NCI-H146 treated with DMSO at 0.1 percent for 48 hours (cell line): ENCODE measurements around the gene NDUFA3.
A peak's percentile ranks its signal among the peaks of the same experiment; 100 is the strongest.

Source experiments
- DNase-seq: peaks from one replicate; lab custom pipeline; 2025; ENCODE audit not compliant: unreplicated experiment; lab: John Stamatoyannopoulos, UW

Gene NDUFA3

DNA sequence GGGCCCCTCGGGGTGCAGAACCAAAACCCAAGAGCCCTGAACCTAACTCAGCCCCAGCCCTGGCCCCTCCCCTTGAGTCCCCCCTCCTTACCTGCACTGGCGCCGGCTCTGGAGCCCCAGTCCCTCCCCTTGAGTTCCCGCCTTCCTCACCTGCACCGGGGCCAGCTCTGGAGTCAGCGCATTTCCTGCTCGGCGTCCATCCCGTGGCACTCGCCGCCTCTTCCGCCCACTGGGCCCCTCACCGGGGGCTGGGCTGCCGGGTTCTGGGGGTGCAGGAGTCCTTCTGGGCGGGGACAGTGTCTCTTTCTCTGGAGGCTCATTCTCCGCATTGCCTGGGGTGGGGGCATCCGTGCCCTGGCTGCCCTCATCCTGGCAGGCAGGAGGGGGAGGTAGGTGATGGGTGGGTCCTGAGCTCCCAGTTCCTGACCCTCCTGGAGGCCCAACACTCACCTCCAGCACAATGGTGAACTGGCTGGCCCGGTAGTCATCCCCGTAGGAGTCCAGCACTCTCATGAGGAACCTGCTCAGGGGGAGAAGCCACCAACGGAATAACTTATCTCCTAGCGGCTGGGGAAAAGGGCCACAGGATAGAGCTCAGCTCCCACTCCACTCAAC lies 5.3 kb downstream of the NDUFA3 start:
- DNase-seq: no peak

DNA sequence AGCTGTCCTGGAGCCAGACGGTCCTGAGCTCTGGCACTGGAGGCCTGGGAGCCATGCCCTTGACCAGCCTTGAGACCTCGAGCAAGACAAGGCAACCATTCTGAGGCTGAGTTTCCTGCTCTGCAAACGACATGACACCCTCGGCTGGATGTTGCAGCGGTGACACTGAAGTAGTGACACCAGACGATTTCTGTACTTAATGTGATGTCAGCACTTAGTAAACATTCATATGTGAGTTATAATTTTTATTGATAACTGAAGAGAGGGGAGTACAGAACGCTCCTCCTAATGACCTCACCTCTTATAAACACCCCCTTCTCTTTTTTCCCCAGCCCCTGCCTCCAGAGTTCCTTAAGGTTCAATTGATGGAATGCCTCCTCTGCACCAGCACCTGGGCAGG lies 5.8 kb downstream of the NDUFA3 start:
- no peak for DNase-seq

- DNase-seq: no peak
These were observed 7.0 kb downstream of the NDUFA3 start for GRCh38 chr19:54109651-54110050.

- DNase-seq: no peak
These were observed 11.9 kb downstream of the NDUFA3 start for GRCh38 chr19:54114340-54115108.

- peak; percentile 96 for DNase-seq
These were observed 12.7 kb downstream of the NDUFA3 start, which contains the start of the genes PRPF31 and TFPT for GRCh38 chr19:54115109-54116063. Gene PRPF31, plus strand, starts transcription at chr19:54115754. Its CDS starts 2,525 bp downstream, at chr19:54118279. Gene TFPT, minus strand, starts transcription at chr19:54115657. Its CDS starts 388 bp downstream, at chr19:54115269.

DNA sequence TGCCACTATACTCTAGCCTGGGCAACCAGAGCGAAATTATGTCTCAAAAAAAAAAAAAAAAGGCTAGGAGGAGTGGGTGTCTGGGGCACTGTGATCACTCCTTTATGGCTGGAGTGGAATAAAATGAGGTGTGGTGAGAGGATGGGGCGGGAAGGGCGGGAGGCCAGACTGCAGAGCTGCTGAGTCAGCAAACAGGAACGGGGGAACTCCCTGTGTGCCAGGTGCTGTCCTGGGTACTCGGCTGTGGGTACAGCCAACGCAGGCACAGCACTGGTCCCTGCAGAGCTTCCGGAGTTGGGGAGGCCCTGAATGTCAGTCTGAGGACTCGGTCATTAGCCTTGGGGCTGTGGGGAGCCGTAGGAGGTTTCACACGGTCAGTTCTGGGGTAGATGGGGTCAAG lies 18.6 kb downstream of the NDUFA3 start:
- no peak for DNase-seq

DNA sequence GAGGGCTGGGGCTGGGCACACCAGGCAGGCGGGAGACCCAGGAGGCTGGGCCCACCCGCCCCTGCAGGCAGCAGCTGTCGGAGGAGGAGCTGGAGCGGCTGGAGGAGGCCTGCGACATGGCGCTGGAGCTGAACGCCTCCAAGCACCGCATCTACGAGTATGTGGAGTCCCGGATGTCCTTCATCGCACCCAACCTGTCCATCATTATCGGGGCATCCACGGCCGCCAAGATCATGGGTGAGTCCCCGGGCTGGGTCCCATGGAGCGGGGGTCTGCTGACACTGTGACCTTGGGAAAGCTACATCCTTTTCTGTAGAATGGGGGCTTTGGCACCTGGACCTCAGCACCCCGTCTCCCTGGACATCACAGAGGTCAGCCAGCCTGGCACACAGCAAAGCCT lies 21.0 kb downstream of the NDUFA3 start:
- DNase-seq: no peak

- DNase-seq: no peak
These were observed 21.7 kb downstream of the NDUFA3 start for GRCh38 chr19:54124393-54124792.

- no peak for DNase-seq
These were observed 23.1 kb downstream of the NDUFA3 start for GRCh38 chr19:54125713-54126112.

GRCh38 chr19:54127688-54128440 lies 25.2 kb downstream of the NDUFA3 start:
- no peak for DNase-seq

DNA sequence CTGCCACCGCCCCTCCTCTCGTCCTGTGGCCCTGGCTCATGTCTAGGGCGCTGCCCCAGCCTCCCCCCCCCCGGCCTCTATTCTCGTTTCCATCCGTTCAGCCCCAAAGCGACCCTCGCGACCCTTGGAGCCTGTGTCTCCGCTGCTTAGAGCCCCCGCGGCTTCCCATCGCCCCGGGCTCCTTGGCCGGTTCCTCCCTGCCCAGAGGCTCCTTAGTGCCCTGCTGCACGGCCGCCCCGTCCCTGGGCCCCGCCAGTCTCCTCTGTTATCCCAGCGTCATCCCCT lies 25.7 kb downstream of the NDUFA3 start:
- DNase-seq: no peak

- no peak for DNase-seq
These were observed 26.4 kb downstream of the NDUFA3 start for GRCh38 chr19:54128796-54129616.

DNA sequence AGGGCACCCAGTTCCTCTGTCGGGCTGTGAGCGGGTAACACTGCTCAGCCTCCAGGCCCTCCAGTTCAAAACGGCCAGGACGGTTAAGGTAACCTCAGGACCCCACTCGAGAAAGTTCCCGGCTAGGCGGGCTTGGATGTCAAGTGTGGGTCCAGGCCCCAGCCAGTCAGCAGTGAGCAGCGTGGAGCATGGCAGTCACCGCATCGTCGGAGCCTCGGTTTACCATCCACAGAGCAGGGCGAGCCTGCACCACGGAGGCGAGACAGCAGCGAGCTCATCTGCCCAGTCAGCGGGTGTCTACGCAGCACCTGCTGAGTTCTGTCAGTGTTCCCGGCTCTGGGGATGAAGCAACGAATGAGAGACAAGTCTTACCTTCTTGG lies 27.0 kb downstream of the NDUFA3 start:
- no peak for DNase-seq

- peak; percentile 47 for DNase-seq
These were observed 30.8 kb downstream of the NDUFA3 start for GRCh38 chr19:54133312-54133956.

DNA sequence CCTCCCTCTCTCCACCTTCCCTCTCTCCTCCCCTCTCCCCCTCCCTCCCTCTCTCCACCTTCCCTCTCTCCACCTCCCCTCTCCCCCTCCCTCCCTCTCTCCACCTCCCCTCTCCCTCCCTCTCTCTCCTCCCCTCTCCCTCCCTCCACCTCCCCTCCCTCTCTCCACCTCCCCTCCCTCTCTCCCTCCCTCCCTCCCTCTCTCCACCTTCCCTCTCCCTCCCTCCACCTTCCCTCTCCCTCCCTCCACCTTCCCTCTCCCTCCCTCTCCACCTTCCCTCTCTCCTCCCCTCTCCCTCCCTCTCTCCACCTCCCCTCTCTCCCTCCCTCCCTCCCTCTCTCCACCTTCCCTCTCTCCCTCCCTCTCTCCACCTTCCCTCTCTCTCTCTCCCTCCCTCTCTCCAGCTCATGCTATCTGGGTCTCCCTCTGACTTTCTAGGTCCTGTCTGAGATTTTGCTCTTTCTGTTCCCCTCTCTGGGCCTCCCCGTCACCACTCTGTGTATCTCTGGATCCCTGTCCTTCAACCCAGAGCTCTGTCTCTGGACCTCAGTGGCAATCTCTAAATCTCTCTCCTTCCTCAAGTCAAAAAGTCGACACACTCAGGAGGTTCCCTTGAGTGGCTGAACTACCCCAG lies 31.4 kb downstream of the NDUFA3 start:
- DNase-seq: no peak

- DNase-seq: peak; percentile 29
These were observed 33.6 kb downstream of the NDUFA3 start for GRCh38 chr19:54136086-54136863.

GRCh38 chr19:54136864-54137698 lies 34.4 kb downstream of the NDUFA3 start:
- peak; percentile 100 for DNase-seq
